Brain microvascular endothelial cell (primary cell): ENCODE measurements around the gene FRMD6.

ENCODE experiments used
- DNase-seq: peaks from one replicate; pipeline ENCODE4 v3.0.0-alpha.2; 2020
- H3K27ac ChIP-seq: fragments of 250-450 bp; sonication (Bioruptor Pico); 2 replicates; pipeline ENCODE4 v1.5.1; 2020; ENCODE audit warnings: mild to moderate bottlenecking, moderate library complexity
- H3K27me3 ChIP-seq: fragments of 250-450 bp; sonication (Bioruptor Pico); replicated peaks from 2 replicates; pipeline ENCODE4 v1.5.1; 2020; ENCODE audit warnings: mild to moderate bottlenecking
- H3K36me3 ChIP-seq: fragments of 250-450 bp; sonication (Bioruptor Pico); replicated peaks from 2 replicates; pipeline ENCODE4 v1.5.1; 2020; ENCODE audit warnings: mild to moderate bottlenecking
- H3K4me3 ChIP-seq: 2 replicates; pipeline ENCODE4 v1.5.1; 2011; ENCODE audit warnings: low read depth, mild to moderate bottlenecking, control low read depth, low read length, moderate library complexity
- in situ Hi-C: cut with HindIII; loops from 2 replicates; pipeline ENCODE4 v1.10.0; 2017; ENCODE audit warnings: low sequenced_read_pairs, low pct_ligation_motif_present
- TF ChIP-seq, protein P1 (sequence below): IDR thresholded peaks from 2 replicates; pipeline ENCODE4 v1.5.1; 2011; ENCODE audit warnings: low read depth, mild to moderate bottlenecking, moderate library complexity, low read length, control low read depth, inconsistent platforms; ENCODE audit errors: missing control alignments

Gene FRMD6

DNA sequence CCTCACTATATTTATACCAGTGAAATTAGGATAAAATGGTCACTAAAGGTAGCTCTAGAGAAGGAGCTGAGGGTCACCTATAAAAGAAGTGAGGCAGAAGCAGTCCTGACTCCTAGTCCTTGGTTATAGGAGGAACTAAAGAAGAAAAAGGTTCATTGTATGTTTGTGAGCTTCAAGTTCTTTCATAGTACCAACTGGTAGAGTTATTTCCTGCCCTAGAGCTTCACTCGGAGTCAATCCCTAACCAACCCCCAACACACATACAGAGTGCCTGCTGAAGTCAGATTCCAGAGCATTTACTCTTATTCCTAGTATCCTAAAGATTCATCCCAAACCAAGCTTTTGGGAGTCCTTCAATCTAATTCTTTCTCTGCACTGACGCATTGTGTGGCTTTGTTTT, 29.3 kb upstream of the FRMD6 start:
- no peak for DNase-seq
- no peak overlapping the region for H3K27ac ChIP-seq
- in situ Hi-C loops, result no loop called here

DNA sequence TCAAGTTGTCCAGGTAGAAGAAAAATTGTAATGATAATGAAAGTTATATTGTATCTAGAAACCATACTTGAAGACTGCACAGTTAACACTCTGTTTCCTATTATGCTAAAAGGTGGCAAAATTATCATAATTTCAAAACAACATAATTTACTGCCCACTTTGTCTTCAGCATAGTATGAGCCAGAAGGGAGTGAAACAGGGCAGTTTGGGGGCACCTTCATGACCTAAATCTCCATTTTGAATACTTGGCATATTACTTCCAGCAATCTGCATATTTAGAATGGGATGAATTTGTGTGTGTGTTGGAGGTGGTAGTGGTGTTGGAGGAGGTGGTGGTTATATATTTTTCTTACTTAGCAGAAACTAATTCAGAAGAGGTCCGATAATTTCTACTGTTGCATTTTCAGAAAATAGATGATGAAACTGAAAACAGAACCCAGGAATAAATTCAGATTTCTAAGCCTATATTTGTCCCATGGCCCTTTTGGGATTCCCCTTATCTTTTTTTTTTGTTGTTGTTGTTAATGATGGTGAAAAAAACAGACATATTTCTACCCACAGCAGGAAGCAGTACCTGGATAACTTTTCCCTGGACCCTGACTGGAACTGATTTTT, 26.6 kb upstream of the FRMD6 start:
- no peak for DNase-seq
- in situ Hi-C loops, result no loop called here
- H3K27ac ChIP-seq, result no peak overlapping the region
- TF ChIP-seq, protein P1, sequence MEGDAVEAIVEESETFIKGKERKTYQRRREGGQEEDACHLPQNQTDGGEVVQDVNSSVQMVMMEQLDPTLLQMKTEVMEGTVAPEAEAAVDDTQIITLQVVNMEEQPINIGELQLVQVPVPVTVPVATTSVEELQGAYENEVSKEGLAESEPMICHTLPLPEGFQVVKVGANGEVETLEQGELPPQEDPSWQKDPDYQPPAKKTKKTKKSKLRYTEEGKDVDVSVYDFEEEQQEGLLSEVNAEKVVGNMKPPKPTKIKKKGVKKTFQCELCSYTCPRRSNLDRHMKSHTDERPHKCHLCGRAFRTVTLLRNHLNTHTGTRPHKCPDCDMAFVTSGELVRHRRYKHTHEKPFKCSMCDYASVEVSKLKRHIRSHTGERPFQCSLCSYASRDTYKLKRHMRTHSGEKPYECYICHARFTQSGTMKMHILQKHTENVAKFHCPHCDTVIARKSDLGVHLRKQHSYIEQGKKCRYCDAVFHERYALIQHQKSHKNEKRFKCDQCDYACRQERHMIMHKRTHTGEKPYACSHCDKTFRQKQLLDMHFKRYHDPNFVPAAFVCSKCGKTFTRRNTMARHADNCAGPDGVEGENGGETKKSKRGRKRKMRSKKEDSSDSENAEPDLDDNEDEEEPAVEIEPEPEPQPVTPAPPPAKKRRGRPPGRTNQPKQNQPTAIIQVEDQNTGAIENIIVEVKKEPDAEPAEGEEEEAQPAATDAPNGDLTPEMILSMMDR, result no peak
- H3K4me3 ChIP-seq, result no peak overlapping the region
- H3K27me3 ChIP-seq, result no peaks in the 10 kb centered on the region
- no peaks in the 10 kb centered on the region for H3K36me3 ChIP-seq

More for the DNA sequence above, 29.3 kb upstream of the FRMD6 start:
- H3K36me3 ChIP-seq, result no peaks in the 10 kb centered on the region
- no peaks in the 10 kb centered on the region for H3K27me3 ChIP-seq
- TF ChIP-seq, protein P1, result no peak
- no peak overlapping the region for H3K4me3 ChIP-seq

DNA sequence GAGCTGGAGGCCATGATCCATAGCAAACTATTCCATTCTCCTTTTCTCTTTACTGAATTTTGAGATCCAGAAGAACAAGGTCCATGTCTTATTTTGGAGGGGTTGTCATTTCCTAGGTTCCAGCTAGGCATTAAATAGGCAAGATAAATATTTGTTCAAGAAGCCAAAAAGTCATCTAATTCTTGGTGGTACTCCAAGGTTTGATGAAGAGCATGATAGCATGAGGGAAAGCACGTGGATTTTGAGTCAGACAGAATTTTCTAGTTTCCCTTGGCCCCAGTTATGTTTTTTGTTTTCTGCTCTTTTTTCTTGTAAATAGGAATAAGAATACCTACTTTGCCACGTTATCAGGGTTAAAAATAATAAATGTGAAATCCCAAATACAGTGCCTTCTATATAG, 25.5 kb upstream of the FRMD6 start:
- H3K27ac ChIP-seq, result no peak overlapping the region
- no peak for DNase-seq
- TF ChIP-seq, protein P1, result no peak
- no peaks in the 10 kb centered on the region for H3K27me3 ChIP-seq
- H3K4me3 ChIP-seq, result no peak overlapping the region
- in situ Hi-C loops, result no loop called here
- no peaks in the 10 kb centered on the region for H3K36me3 ChIP-seq

DNA sequence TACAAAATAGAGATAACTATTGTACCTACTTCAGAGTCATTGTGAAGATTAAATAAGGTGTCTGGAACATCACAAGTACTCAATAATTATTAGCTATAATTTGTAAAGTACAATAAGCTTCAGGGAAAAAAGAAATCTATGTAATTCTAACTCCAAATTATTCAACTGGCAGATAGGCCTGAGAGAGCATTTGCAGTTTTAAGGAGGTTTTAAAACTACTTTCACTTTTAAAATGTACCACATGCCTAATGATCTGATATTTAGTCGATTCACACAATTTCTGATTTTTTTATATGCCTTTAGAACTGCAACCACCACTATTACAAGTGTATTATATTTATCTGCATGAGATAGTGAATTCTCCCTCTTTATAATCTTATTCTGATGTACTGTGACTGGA, 24.9 kb upstream of the FRMD6 start:
- in situ Hi-C loops, result no loop called here
- no peaks in the 10 kb centered on the region for H3K27me3 ChIP-seq
- no peak overlapping the region for H3K27ac ChIP-seq
- no peak for DNase-seq
- no peaks in the 10 kb centered on the region for H3K36me3 ChIP-seq
- H3K4me3 ChIP-seq, result no peak overlapping the region
- TF ChIP-seq, protein P1, result no peak

DNA sequence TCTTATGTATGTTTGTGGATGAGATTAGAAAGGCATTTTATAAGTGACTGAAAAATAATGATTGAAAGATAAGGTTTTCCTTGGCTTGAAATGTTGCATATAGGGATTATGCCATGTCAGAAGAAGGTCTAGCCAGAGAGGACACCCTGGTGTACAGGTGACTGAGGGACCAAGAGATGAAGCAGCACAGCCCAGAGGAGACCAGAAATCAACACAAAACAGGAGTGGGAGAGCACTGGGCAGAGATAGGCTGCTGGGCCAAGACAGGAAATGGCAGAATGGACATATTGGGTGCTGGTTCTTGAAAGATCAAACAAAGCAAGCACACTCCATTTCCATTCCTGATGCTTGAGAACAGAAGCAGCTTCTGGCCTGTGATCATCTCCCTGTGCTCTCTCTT, 24.4 kb upstream of the FRMD6 start:
- TF ChIP-seq, protein P1, result no peak
- no peak for DNase-seq
- in situ Hi-C loops, result no loop called here
- Histone ChIP-seq H3K27me3 (no peaks in the 10 kb centered on the region), H3K4me3 (no peak overlapping the region), H3K36me3 (no peaks in the 10 kb centered on the region), H3K27ac (no peak overlapping the region)

DNA sequence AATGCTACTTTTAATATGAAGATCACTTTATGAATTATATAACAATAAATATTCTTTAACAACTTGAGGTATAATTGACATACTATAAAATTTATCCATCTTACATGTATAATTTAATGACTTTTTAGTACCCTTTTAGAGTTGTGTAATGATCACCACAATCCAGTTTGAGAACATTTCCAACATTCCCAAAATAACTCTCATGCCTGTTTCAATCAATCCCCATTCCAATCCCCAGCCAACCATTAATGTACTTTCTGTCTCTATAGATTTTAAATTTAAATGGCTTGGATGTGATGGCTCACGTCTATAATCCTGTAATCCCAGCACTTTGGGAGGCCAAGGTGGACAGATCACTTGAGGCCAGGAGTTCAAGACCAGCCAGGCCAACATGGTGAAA, 23.5 kb upstream of the FRMD6 start:
- no peak for DNase-seq
- Histone ChIP-seq H3K27me3 (no peaks in the 10 kb centered on the region), H3K27ac (no peak overlapping the region), H3K4me3 (no peak overlapping the region), H3K36me3 (no peaks in the 10 kb centered on the region)
- in situ Hi-C loops, result no loop called here
- TF ChIP-seq, protein P1, result no peak
